A673 (cell line): ENCODE results near the gene SCYGR6.

Experiments used
- EZH2 ChIP-seq: fragments of 200-600 bp; sonication (generic); IDR thresholded peaks from 2 replicates; pipeline ENCODE4 v1.6.1; 2017; ENCODE audit warnings: borderline replicate concordance, low read depth, mild to moderate bottlenecking, mixed read lengths, antibody characterized with exemption, low read length; ENCODE audit not compliant: poor library complexity, severe bottlenecking
- TF ChIP-seq, protein P1 (sequence below): fragments of 300-800, 200-600 bp; sonication (generic); conservative IDR thresholded peaks from 2 replicates; pipeline ENCODE4 v1.5.1; 2017; ENCODE audit warnings: low read depth, mild to moderate bottlenecking, antibody characterized with exemption, low read length, moderate library complexity, mixed read lengths

DNA sequence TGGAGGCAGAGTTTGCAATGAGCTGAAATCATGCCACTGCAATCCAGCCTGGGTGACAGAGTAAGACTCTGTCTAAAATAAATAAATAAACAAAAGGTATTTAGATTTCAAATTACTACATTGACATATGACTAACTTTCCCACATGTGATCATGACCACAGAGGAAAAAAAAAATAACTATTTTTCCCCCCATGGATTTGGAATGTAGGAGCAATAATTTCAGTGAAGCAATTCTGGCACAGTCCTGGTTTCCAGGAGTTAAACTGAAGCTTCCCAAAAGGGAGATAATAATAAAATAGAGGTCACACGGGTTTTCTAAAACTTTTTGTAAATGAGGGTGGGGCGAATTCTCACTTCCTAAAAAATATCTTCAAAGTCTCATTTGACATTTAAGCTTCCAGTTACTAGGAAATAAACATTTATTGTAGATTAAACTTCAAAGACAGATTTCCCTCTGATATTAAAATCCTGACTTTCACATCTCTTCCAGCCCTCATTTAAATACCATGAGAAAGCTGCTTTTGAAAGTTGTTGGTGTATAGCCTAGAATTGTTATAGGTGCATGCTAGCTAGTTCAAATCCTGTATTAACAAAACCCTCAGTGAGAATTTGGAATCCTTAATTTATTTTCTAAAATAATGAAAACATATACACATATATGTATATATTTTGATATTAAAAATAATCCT, 27.4 kb downstream of the SCYGR6 start:
- TF ChIP-seq, protein P1, sequence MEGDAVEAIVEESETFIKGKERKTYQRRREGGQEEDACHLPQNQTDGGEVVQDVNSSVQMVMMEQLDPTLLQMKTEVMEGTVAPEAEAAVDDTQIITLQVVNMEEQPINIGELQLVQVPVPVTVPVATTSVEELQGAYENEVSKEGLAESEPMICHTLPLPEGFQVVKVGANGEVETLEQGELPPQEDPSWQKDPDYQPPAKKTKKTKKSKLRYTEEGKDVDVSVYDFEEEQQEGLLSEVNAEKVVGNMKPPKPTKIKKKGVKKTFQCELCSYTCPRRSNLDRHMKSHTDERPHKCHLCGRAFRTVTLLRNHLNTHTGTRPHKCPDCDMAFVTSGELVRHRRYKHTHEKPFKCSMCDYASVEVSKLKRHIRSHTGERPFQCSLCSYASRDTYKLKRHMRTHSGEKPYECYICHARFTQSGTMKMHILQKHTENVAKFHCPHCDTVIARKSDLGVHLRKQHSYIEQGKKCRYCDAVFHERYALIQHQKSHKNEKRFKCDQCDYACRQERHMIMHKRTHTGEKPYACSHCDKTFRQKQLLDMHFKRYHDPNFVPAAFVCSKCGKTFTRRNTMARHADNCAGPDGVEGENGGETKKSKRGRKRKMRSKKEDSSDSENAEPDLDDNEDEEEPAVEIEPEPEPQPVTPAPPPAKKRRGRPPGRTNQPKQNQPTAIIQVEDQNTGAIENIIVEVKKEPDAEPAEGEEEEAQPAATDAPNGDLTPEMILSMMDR = no peak
- TF ChIP-seq EZH2 = no peak
